Astrocyte (in vitro differentiated cells and primary cell): ENCODE measurements around the gene WNT5B.

Experiments used
- EZH2 ChIP-seq: IDR thresholded peaks from 2 replicates; pipeline ENCODE4 v1.6.1; 2012; ENCODE audit warnings: mild to moderate bottlenecking, low read length, inconsistent platforms; ENCODE audit not compliant: insufficient read depth
- TF ChIP-seq, protein P1 (sequence below): IDR thresholded peaks from 2 replicates; pipeline ENCODE4 v1.5.1; 2011; ENCODE audit warnings: low read depth, mild to moderate bottlenecking, inconsistent platforms, low read length, moderate library complexity; ENCODE audit not compliant: insufficient read depth

DNA sequence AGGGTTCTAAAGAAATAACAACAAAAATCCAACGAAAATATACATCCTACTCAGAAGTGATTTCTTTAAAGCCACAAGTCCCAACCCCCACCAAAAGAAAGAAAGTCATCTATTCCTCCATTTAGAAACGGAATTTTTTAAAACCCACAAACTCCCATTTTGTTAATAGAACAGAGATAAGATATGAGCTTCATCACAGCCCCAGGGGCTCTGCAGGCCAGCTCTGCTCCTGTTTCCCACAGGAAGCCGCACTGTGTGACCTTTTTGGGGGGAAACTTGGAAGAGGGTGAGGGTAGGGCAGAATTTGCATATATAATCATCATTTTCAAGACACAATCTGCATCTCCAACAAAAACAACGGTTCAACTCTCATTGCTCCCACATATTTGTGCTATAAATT is 37.5 kb upstream of the WNT5B start:
- TF ChIP-seq, protein P1, sequence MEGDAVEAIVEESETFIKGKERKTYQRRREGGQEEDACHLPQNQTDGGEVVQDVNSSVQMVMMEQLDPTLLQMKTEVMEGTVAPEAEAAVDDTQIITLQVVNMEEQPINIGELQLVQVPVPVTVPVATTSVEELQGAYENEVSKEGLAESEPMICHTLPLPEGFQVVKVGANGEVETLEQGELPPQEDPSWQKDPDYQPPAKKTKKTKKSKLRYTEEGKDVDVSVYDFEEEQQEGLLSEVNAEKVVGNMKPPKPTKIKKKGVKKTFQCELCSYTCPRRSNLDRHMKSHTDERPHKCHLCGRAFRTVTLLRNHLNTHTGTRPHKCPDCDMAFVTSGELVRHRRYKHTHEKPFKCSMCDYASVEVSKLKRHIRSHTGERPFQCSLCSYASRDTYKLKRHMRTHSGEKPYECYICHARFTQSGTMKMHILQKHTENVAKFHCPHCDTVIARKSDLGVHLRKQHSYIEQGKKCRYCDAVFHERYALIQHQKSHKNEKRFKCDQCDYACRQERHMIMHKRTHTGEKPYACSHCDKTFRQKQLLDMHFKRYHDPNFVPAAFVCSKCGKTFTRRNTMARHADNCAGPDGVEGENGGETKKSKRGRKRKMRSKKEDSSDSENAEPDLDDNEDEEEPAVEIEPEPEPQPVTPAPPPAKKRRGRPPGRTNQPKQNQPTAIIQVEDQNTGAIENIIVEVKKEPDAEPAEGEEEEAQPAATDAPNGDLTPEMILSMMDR, result no peak
- no peak for TF ChIP-seq EZH2
